Skin of body (tissue), 2 donors: ENCODE measurements around the gene NUP88. TPM values are rescaled to one million over a fixed set of nuclear protein-coding genes. Genes with fewer than 3 reads are reported as not detected.

Experiments used
- DNase-seq: peaks from one replicate; lab custom pipeline; 2025; lab: John Stamatoyannopoulos, UW
- total RNA-seq: library from RNA; depleted of rRNA; stranded (reverse); fragments of >200 nt; gene quantifications from one replicate; pipeline ENCODE4 v1.2.3, GENCODE V29; 2014

NUP88 gene
- total RNA-seq, 1 donor from 2014 or later, result 56.1 TPM

DNA sequence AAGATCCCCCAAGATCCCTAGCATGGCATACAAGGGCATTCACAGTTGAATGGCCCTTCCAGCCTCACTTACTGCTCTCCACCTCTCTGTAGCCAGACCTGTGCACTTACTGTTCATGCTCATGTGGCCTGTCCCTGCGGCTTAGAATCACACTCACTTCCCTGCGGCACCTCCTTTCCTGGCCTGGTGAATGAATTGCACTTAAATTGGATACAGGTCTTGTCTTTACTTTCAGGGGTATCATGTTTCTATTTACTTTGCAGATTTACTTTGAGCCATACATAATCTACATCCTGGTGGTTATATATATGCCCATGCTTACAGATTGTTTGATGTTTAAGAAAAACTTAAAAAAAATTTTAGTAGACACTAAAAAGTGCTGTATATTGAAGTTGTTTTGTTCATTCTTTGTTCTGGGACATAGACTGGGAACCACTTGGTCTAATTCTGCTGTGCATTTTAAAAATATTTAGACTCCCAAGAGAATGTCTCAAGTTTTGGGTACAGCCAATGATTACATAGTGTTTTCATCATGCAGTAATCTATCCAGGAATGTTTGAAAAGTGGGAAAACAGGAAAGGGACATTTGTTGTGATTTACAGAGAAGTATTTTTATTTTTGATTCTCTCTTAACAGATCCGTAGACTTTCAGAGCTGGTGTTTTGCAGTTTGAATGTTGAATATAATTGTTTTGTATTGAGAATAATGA is 63.9 kb downstream of the NUP88 start:
- peak; percentile 23 for DNase-seq

DNA sequence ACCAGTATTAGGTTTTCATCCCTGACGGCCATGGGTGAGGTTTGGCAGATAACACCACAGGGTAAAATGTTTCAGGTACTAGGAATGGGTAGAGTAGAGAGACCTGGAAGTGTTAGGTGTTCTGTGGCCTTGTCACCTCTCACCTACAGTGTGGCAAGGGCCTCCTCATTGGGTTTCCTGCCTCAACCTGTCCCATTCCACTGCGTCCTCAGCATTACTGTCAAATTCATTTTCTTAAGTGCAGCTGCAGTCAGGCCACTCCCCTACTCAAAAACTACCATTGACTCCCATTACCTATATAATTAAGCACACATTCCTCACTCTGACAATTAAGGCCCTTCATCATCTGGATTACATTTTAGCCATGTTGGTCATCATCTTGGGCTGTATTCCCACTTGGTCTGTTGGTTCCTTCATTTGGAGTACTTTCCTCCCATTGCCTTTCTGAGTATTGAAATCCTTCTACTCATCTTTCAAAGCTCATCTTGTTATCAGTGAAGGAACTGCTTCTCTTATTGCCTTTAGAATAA is 64.5 kb downstream of the NUP88 start:
- no peak for DNase-seq

DNA sequence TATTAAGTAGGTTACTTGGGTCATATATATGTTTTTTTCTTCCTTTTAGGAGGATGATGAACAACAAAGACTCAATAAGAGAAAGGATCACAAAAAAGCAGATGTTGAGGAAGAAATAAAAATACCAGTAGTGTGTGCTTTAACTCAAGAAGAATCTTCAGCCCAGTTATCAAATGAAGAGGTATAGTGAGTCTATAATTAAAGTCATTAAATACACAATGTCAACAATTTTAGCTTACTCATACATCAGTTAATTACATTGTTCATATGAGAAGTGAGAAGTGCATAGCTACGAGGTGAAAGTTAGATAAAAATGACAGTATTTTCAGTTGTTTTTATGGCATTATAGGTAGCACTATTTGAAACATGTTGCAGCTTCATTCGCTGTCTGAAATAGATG is 65.2 kb downstream of the NUP88 start:
- DNase-seq, result no peak

DNA sequence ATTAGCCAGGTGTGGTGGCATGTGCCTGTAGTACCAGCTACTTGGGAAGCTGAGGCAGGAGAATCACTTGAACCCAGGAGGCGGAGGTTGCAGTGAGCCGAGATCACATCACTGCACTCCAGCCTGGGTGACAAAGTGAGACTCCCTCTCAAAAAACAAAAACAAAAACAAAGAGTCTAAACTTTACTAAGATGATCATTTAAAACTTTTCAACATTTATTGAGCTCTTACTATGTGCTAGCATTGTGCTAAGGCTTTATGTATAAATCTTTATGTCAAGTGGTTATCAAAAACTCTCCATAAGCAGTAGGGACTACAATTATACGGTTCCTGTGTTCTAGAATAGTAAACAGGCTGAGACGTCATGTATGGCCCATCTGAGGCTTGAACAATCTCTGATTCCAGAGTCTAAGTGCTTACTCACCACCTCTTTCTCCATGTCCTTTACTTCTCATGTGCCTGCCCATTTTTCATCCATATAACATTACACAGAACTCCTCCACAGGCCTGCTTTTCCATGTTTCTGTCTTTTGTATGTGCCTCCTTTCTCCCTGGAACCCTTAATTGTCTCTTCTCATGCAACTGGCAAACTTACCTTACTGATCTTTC is 66.7 kb downstream of the NUP88 start:
- DNase-seq, result no peak

DNA sequence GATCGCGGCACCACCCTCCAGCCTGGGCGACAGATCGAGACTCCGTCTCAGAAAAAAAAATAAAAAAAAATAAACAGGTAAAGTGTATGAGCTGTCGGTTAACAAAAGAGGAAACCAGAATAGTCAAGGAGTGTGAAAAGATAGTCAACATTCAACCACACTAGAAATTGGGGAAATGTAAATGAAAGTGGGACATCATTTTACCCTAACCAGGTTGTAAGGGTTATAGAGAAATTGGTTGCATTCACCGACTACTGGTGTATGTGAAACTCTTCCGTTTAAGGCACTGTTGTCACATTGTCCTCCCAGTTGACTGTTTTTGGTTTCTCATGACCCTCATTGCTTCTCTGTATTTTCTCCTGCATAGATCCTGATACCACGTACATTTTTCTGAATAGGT is 74.5 kb downstream of the NUP88 start:
- no peak for DNase-seq

Other genes starting within 250 kb of the NUP88 start
- gene ZNF594, start 227.8 kb downstream of the NUP88 start, total RNA-seq, result 10.2 TPM
- gene SCIMP, start 184.8 kb downstream of the NUP88 start, total RNA-seq, result 0.99 TPM
- gene RABEP1, start 137.4 kb downstream of the NUP88 start, total RNA-seq, result 29.5 TPM
- gene RPAIN, start 520 bp upstream of the NUP88 start, total RNA-seq, result 43.8 TPM
- gene C1QBP, start 19.5 kb upstream of the NUP88 start, total RNA-seq, result 82.8 TPM
- 8.7 TPM for gene DHX33, start 49.3 kb upstream of the NUP88 start, total RNA-seq
- 24.2 TPM for gene DERL2, start 66.5 kb upstream of the NUP88 start, total RNA-seq
- 14.0 TPM for gene MIS12, start 66.9 kb upstream of the NUP88 start, total RNA-seq
- gene NLRP1, start 164.8 kb upstream of the NUP88 start, total RNA-seq, result 25.6 TPM